ENCODE results near the gene ANGEL1. TPM values are rescaled to one million over a fixed set of nuclear protein-coding genes. Genes with fewer than 3 reads are reported as not detected.

Gene ANGEL1
- total RNA-seq, 2 donors from 2014 or later = 14.9 to 21.6 TPM

DNA sequence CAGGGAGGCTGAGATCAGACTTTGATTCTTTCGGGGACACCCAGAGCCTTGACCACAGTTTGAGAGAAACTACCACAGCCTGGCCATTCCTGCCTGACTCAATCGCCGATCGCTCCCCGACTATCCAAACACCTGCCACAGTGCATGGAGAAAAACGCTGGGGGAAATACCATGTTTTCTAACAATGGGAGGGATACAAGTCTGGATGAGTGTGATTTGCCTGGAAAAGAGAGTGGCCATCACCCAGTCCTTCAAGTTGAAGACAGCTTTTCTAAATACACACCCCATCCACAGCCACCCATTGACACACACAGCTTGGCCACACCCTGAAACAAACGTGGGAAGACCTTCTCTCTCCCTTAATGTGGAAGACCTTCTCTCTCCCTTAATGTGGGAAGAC is 58.1 kb downstream of the ANGEL1 start:
- intact Hi-C loops (cut with DNase I) = no loop called here
- DNase-seq (no peak), ATAC-seq (no peak)

DNA sequence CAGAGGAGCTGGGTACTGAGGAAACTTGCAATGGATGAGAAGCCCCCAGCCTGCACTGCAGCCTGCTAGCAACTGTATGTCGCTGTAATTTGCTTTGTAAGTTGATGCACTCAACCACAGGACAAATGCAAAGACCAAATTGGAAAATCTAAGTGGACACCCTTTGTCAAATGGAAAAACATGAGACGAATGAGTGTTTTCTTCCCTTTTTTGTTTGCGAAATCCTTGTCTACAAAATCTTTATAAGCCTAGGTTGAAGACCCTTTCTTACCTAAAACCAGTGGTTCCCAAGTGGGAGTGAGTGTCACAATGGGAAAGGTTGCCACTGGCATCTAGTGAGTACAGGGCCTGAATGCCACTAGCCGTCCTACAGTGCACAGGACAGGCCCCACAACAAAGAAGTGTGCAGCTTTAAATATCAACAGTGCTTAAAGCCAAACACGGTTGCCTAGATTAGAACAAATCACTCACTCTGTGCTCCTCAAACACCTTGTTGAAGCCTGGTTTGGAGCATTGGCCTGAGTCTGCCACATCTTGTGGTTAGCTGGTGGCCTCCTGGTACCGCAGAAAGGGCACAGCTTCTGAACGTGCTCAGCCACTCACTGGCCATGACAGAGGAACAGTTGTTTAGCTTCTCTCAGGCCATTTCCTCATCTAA is 59.0 kb downstream of the ANGEL1 start:
- ATAC-seq = peak; percentile 45 to 48
- intact Hi-C loops (cut with DNase I) = no loop called here
- no peak for DNase-seq

DNA sequence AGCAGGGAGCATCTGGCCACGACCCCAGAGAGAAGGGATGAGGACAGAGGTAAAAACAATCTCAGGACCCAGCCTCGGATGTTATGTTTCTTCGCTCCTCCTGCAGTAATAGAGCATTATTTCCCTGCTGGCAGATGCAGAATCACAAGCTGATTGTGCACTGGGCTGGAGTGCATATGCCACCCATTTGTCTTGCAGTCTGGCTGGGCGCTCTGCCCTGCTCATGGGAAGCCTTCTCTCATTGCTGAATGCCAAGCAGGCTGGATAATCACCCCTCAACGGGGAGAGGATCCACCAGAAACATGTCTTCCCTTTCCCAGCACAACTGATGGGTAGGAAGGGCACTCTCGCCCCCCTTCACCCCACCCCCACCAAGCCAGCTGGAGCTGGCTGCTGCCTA is 59.9 kb downstream of the ANGEL1 start:
- ATAC-seq = no peak
- no peak for DNase-seq
- intact Hi-C loops (cut with DNase I) = no loop called here

- intact Hi-C loops (cut with DNase I) = no loop called here
- DNase-seq (no peak), ATAC-seq (peak in 1 of 2 donors; percentile 72)
Observed at GRCh38 chr14:76742966-76743365, 69.7 kb downstream of the ANGEL1 start.

DNA sequence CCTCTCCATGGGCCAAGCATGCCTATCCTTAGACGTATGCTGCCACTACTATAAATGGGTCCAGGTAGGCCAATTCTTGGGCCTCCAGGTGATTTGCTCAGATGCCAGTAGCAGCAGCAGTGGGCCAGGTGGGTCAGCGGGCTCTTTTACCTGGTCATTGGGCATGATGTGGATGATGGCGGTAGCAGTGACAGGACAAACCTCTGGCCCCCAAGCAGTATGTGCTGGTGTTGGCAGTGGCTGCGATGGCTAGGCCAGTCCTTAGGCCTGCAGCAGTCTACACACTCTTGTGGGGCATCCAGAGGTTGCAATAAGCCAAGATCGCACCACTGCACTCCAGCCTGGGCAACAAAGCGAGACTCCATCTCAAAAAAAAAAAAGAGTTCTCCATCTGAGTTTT is 70.5 kb downstream of the ANGEL1 start:
- no peak for ATAC-seq
- intact Hi-C loops (cut with DNase I) = no loop called here
- DNase-seq = no peak

GRCh38 chr14:76741074-76741473 is 71.6 kb downstream of the ANGEL1 start:
- DNase-seq (no peak), ATAC-seq (no peak)
- intact Hi-C loops (cut with DNase I) = no loop called here

Other genes with a start within 250 kb of the ANGEL1 start
- 100 to 1,000 TPM in 1 of 2 donors, 10 to 100 TPM in 1; 27.0 to 142 TPM for gene VASH1, start 51.4 kb downstream of the ANGEL1 start, total RNA-seq
- gene LRRC74A, start 13.5 kb upstream of the ANGEL1 start, total RNA-seq = not detected
- 10 to 100 TPM; 41.4 to 47.5 TPM for gene IRF2BPL, start 215.8 kb upstream of the ANGEL1 start, total RNA-seq